SK-MEL-5 (cell line): Measurements from ENCODE around the gene AGAP1. TPM values are rescaled to one million over a fixed set of nuclear protein-coding genes. Genes with fewer than 3 reads are reported as not detected.

Experiments used
- DNase-seq: peaks from one replicate; pipeline ENCODE4 v3.0.0-alpha.2; 2016; ENCODE audit warnings: low read depth, low spot score
- in situ Hi-C: cut with HindIII; loops from 2 replicates; pipeline ENCODE4 v1.10.0; 2016; ENCODE audit warnings: low sequenced_read_pairs, high pct_unique_total_duplicates, low pct_unique_long_range_greater_than_20kb
- total RNA-seq: library from RNA; depleted of rRNA; stranded (reverse); fragments of >200 nt; shearing (Covaris generic); gene quantifications from 2 replicates; pipeline ENCODE4 v1.2.3, GENCODE V29; 2014

Gene AGAP1
- total RNA-seq, 1 experiment from 2014 or later = 16.4 TPM

DNA sequence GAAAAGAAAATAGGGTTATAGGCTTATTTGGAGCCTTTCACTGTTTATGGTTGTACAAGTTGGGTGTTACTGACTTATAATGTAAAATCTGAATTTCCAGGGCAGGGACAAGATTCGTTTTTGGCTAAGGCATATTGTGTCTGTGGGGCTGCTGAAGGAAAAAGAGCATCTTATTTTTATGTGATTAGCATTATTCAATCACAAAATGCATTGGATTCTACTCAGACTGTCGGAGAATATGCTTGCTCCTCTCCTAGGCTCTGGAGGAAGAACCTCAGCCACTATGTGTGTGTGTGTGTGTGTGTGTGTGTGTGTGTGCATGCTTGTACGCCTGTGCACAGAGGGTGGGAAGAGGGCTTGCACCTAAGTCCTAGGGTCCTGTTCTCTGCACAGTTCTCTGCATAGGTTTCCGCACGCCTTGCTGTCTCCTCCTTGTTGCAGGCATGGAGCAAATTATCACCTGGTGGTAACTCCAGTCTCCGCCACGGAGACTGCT, 44.3 kb downstream of the AGAP1 start:
- in situ Hi-C loops = no loop called here
- no peak for DNase-seq

GRCh38 chr2:235538981-235539380, 45.1 kb downstream of the AGAP1 start:
- DNase-seq = no peak
- in situ Hi-C loops = no loop called here

DNA sequence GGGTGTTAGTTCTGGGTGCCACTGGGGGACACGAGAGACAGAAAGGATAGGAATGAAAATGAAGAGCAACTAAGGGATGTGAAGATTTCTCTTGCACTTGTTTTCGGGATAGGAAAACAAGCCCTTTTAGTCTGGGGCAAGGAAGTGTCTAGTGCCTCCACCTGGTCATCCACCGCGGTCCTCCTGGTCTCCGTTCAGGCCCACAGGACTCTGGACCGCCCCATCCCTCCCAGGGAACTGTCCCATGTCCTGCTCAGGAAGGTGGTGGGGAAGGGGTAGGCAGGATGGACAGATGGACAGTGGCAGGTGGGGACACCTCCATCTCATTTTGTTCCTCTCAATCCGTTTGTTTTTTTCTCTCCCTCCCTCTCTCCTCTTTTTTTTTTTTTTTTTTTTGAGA, 45.9 kb downstream of the AGAP1 start:
- in situ Hi-C loops = no loop called here
- no peak for DNase-seq

DNA sequence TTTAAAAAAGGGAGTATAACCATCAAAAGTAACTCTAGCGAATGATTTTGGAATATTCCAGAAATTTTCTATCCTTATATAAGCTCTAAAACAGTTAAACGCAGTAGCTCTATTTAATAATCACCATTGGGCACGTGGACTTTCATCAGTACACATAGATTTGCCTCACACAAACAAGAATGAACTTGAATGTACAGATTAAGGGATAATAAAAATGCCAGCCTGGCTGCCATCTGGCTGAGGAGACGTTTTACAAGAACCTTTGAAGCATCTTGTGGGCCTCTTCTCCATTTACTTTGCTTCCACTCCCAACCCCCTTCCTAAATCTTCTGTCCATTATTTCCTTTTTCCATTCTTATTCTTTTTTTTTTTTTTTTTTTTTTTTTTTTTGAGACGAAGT, 47.2 kb downstream of the AGAP1 start:
- in situ Hi-C loops = no loop called here
- DNase-seq = no peak

- DNase-seq = no peak
- in situ Hi-C loops = no loop called here
Measured at GRCh38 chr2:235541838-235542549, 48.2 kb downstream of the AGAP1 start.

GRCh38 chr2:235542733-235543127, 48.9 kb downstream of the AGAP1 start:
- in situ Hi-C loops = no loop called here
- no peak for DNase-seq

DNA sequence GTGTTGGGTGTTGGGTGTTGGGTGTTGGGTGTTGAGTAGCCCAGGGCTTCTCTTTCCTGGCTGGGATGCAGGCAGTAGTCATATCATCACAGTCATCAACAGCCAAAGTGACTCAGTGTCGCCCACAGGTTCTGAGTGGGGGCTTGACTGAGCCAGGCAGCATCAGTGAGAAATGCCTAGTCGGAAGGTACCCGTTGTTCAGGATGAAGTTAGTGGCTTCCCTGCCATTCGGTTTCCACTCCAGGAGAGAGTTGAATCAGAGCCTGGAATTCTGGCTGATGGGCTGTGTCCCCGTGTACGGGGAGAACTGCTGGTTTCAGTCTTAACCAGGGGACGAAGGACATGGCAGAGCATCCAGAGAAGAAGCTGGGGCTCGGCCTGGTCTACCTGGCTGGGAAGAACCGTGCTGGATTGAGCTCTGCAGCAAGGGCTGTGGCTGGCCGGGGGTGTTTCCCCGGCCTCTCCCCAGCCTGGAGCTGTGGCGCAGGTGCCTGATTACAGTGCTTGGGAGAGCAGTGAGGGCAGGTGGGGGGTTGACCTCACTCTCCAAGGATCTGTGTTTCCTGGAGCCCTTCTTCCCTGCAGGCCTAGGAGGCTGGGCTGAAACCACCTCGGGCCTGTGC, 49.4 kb downstream of the AGAP1 start:
- in situ Hi-C loops = no loop called here

DNA sequence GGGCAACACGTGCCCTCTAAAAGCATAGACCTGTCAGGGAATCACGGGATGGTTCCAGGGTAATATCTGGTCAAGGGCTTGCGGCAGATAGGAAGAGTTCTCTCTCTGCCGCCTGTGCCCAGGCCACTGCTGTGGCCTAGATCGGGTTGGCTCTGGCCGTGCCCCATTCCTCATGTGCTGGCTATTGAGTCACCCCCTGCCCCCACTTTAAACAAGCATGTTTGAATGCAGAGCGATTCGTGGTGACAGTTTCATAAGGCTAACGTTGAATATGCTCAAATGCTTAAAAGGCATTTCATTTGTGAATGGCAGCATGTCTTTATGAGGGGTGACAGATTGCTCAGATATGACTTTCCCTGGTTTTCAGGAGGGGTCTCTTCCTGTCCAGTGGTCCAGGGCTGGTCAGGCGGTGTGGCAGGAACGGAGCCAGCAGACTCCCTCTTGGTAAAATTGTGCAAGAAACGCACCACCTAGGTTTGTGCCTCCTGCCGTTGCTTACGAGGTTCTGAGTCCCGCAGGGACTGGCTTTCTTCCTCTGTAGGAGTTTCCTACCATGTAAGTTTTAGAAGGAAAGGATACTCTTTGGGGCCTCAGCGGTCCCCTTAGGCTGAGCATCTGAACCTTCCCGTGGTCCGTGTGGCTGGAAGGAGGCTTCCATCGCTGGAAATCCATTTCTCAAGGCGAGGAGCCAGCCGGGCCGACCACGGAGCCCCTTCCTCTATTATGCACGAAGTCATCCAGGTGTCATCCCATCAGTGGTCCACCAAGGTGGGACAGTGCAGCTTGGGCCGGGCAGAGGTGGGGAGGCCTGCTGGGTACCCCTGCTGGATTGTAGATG, 50.2 kb downstream of the AGAP1 start:
- no peak for DNase-seq

More for the DNA sequence above, 49.4 kb downstream of the AGAP1 start:
- DNase-seq = no peak

DNA sequence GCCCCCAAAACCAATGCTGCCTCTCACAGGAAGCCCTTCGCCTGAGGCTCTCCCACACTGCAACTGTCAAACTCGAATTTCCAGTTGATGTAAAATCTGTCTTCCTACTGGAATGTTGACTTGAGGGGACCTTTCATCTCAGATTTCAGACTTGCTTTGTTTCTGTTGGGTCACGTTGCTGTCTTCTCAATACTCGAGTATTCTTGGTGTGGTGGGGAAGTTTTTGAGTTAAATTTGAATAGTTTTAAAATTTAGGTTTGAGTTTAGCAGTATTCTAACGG, 50.8 kb downstream of the AGAP1 start:
- DNase-seq = no peak

More for the DNA sequence above, 50.2 kb downstream of the AGAP1 start:
- in situ Hi-C loops = no loop called here

DNA sequence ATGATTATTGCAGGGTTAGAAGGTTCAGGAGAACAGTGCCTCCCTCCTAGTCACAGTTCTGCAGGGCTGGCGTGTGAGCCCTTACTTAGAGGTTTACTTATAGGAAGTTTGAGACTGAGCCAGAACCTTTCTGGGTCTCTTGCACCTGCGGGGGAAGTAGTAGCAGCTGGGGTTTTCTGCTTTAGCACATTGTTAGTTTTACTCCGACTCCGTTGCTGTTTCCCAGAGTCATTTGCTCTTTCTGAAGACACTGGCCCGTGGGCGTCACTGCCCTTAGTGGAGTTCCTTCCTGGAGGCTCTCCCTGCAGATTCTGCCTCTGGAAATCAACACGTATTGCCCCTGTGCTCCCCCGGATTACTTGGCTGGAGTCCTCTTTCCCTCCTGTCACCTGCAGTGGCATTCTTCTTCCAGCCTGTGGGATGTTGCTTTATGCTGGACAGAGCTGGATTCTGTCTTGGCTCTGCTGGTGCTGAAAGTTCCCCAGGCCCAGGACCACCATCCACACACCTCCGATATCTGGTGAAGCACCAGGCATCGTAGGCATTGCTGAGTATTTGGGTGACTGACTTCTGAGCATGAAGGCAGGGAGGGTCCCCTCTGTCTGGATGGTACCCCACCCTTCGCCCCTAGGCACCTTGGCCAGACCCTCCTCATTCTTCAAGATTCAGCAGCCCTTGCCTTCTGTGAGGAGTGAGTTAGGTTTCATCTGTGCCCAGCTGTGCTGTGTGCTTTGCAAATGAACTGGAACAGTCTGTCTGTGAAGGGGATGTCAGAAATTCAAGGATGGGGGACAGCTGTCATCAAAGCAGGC, 51.7 kb downstream of the AGAP1 start:
- DNase-seq = no peak
- in situ Hi-C loops = no loop called here

More for the DNA sequence above, 50.8 kb downstream of the AGAP1 start:
- in situ Hi-C loops = no loop called here

DNA sequence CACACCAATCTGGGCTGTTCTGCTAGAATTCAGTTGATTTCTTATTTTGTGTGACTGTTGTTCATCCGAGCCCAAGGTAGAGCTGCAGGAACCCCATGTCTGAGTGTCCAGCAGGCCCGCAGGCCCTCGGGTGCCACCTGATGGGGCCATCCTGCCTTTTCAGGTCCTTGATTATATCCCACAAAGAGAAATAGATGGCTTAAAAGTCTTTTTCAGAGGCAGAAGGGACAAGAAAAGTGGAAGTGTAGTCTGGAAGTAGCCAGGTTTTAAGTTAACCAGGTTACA, 52.2 kb downstream of the AGAP1 start:
- in situ Hi-C loops = no loop called here

DNA sequence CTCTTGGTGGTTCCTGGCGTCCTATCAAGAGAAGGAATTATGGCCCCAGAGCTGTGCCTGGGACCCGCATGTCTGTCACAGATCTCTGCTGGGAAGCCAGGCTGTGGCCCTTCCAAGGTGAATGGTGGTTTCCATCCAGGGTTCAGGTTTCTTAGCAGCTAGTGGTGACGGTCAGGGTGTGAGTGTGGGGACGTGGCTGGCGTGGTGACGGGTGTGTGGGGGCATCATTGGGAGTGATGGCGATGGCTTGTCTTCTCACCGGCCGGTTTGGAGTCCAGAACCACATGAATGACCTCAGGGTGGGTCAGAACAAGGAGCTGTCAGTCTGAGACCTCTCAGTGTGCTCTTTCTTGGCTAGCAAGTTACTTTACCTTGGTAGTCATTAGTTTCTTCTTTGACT, 52.6 kb downstream of the AGAP1 start:
- no peak for DNase-seq
- in situ Hi-C loops = no loop called here

More for the DNA sequence above, 52.2 kb downstream of the AGAP1 start:
- DNase-seq = no peak

DNA sequence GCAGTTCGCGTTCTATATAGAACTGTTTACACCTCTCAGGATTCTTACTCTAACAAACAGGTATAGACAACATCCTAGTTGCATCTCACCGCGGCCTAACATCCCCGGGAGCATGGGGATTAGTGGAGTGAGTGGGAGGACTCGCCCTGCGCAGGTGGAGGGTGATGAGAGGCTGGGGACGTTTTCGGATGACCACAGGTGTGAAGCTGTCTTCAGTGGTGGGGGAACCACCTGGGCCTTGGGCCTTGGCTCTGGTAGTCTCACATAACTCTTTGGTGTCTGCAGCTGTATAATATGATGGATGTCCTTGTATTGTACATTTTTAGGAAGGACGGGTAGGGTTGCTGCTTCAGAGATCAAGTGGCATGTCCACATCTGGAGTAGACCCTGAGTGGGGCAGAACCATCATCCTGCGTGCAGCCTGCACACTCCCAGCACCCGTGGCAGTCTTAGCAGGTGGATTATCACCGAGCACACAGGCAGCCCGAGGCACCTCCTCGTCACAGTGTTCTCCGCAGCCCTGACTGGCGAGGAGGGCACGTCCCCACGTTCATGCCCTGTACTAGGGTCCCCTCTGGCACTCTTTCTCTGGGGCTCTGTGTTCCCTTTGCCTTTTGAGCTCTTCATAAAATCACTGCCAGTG, 56.0 kb downstream of the AGAP1 start:
- in situ Hi-C loops = no loop called here
- no peak for DNase-seq

DNA sequence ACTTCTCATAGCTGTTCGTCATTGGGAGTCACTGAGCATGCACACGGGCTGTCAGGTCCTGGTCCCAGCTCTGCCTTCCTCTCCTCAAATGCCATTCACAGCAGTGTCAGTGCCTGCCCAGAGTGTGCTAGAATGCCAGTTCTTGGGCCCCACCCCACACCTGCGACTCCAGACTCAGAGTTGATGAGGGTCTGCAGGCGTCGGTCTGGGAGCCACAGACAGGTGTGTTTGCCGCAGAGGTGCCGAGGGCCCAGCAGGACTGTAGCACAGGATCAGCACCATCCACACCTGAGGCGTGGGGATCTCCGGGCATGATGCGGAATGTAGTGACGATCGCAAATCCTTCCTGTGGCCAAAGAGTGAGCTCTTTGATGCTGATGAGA, 56.5 kb downstream of the AGAP1 start:
- in situ Hi-C loops = no loop called here
- DNase-seq = no peak

- DNase-seq = no peak
- in situ Hi-C loops = no loop called here
Measured at GRCh38 chr2:235550946-235551345, 57.1 kb downstream of the AGAP1 start.

GRCh38 chr2:235551965-235552364, 58.1 kb downstream of the AGAP1 start:
- in situ Hi-C loops = no loop called here

GRCh38 chr2:235552671-235553070, 58.8 kb downstream of the AGAP1 start:
- in situ Hi-C loops = no loop called here
- DNase-seq = no peak

More at GRCh38 chr2:235551965-235552364, 58.1 kb downstream of the AGAP1 start:
- peak; percentile 74 for DNase-seq

DNA sequence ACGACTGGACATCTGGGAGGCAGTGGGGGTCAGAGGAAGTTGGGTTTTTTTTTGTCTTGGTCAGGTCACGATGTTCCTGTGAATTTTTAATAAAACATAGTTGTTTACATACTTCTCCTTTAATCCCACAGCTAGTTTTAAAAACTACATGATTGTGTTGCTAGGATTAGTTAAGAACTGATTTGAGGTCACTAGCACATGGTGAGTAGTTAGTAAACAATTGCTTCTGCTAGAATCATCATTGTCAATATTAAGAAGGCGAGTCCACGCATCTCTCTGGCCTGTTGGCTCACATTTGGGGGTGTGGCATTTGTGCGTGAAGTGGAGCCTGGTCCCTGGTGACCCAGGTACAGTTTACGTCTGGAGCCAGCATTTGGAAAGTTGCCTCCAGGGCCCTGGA, 59.4 kb downstream of the AGAP1 start:
- DNase-seq = no peak
- in situ Hi-C loops = no loop called here
